Smooth muscle cell (in vitro differentiated cells): ENCODE data around the gene NAA38. TPM values are rescaled to one million over a fixed set of nuclear protein-coding genes. Genes with fewer than 3 reads are reported as not detected.

Experiments
- DNase-seq: peaks from one replicate; lab custom pipeline; 2025; ENCODE audit not compliant: unreplicated experiment; lab: John Stamatoyannopoulos, UW
- H2AFZ ChIP-seq: fragments of 200-600 bp; sonication (generic); 2 replicates; pipeline ENCODE4 v1.6.0; 2016; ENCODE audit warnings: antibody characterized with exemption, low read depth, mild to moderate bottlenecking
- H3F3A ChIP-seq: fragments of 200-600 bp; sonication (generic); 2 replicates; pipeline ENCODE4 v1.6.0; 2017; ENCODE audit warnings: antibody characterized with exemption, low read depth
- H3K27ac ChIP-seq: fragments of 200-600 bp; sonication (generic); 2 replicates; pipeline ENCODE4 v1.5.1; 2016; ENCODE audit warnings: low read depth, mild to moderate bottlenecking
- H3K27me3 ChIP-seq: fragments of 200-600 bp; sonication (generic); 2 replicates; pipeline ENCODE4 v1.6.1; 2016; ENCODE audit warnings: low read depth, mild to moderate bottlenecking
- H3K36me3 ChIP-seq: fragments of 200-600 bp; sonication (generic); 2 replicates; pipeline ENCODE4 v1.5.1; 2016; ENCODE audit warnings: low read depth
- H3K4me1 ChIP-seq: fragments of 200-600 bp; sonication (generic); 2 replicates; pipeline ENCODE4 v1.5.1; 2016; ENCODE audit warnings: low read depth
- H3K4me2 ChIP-seq: fragments of 200-600 bp; sonication (generic); 2 replicates; pipeline ENCODE4 v1.6.0; 2016; ENCODE audit warnings: mild to moderate bottlenecking
- H3K4me3 ChIP-seq: fragments of 200-600 bp; sonication (generic); 2 replicates; pipeline ENCODE4 v1.5.1; 2016; ENCODE audit warnings: mild to moderate bottlenecking
- H3K79me2 ChIP-seq: fragments of 200-600 bp; sonication (generic); 2 replicates; pipeline ENCODE4 v1.6.0; 2016; ENCODE audit warnings: low read depth, mild to moderate bottlenecking
- H3K9ac ChIP-seq: fragments of 200-600 bp; sonication (generic); 2 replicates; pipeline ENCODE4 v1.6.0; 2016; ENCODE audit warnings: low read depth
- H3K9me3 ChIP-seq: fragments of 200-600 bp; sonication (generic); replicated peaks from 2 replicates; pipeline ENCODE4 v1.5.1; 2016; ENCODE audit warnings: low read depth
- H4K20me1 ChIP-seq: fragments of 200-600 bp; sonication (generic); 2 replicates; pipeline ENCODE4 v1.6.0; 2016; ENCODE audit warnings: low read depth
- WGBS: methylation state at CpG from one replicate; pipeline ENCODE4 v1.1.7; 2016; ENCODE audit warnings: low lambda C conversion rate; 5-methylcytosine and 5-hydroxymethylcytosine counted together
- polyA plus RNA-seq: library from polyadenylated mRNA; unstranded; fragments of >200 nt; fragmentation: Nextera tagmentation; extraction: Ambion mirVana; gene quantifications from 2 replicates; pipeline ENCODE4 v1.2.1, GENCODE V29; 2016
- total RNA-seq: library from RNA; depleted of rRNA; stranded (reverse); fragments of >200 nt; gene quantifications from 2 replicates; pipeline ENCODE4 v1.2.3, GENCODE V29; 2014
- TF ChIP-seq, protein P1 (sequence below): fragments of 200-600 bp; sonication (generic); IDR thresholded peaks from 2 replicates; pipeline ENCODE4 v1.5.1; 2017; ENCODE audit warnings: borderline replicate concordance, mild to moderate bottlenecking, antibody characterized with exemption; ENCODE audit not compliant: insufficient read depth, poor library complexity, severe bottlenecking

NAA38 gene
- total and polyA plus RNA-seq, 2 experiments from 2014 or later: 76.4 to 99.4 TPM

GRCh38 chr17:7835814-7836595 lies 21.4 kb downstream of the NAA38 start:
- H4K20me1 ChIP-seq: peaks cover 22% of the 10 kb centered on the region
- TF ChIP-seq, protein P1, sequence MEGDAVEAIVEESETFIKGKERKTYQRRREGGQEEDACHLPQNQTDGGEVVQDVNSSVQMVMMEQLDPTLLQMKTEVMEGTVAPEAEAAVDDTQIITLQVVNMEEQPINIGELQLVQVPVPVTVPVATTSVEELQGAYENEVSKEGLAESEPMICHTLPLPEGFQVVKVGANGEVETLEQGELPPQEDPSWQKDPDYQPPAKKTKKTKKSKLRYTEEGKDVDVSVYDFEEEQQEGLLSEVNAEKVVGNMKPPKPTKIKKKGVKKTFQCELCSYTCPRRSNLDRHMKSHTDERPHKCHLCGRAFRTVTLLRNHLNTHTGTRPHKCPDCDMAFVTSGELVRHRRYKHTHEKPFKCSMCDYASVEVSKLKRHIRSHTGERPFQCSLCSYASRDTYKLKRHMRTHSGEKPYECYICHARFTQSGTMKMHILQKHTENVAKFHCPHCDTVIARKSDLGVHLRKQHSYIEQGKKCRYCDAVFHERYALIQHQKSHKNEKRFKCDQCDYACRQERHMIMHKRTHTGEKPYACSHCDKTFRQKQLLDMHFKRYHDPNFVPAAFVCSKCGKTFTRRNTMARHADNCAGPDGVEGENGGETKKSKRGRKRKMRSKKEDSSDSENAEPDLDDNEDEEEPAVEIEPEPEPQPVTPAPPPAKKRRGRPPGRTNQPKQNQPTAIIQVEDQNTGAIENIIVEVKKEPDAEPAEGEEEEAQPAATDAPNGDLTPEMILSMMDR: no peak
- no peaks in the 10 kb centered on the region for H3K36me3 ChIP-seq
- H3K9ac ChIP-seq: peak overlapping the region; percentile 89
- peak overlapping the region; percentile 100 for H3K27ac ChIP-seq
- peaks cover 22% of the 10 kb centered on the region for H3K79me2 ChIP-seq
- peaks cover 29% of the 10 kb centered on the region for H3K4me1 ChIP-seq
- H3F3A ChIP-seq: peaks cover 37% of the 10 kb centered on the region
- peak overlapping the region; percentile 6 for H2AFZ ChIP-seq
- peak overlapping the region; percentile 76 for H3K4me3 ChIP-seq
- H3K27me3 ChIP-seq: no peaks in the 10 kb centered on the region
- peak overlapping the region; percentile 90 for H3K4me2 ChIP-seq
- WGBS: under 1% methylated on average over 49 of the region's 61 CpGs
- no peak for DNase-seq
- H3K9me3 ChIP-seq: no peaks in the 10 kb centered on the region

- H3K27me3 ChIP-seq: no peaks in the 10 kb centered on the region
- DNase-seq: peak; percentile 88
- H4K20me1 ChIP-seq: peaks cover 14% of the 10 kb centered on the region
- H2AFZ ChIP-seq: no peak overlapping the region
- H3K36me3 ChIP-seq: no peaks in the 10 kb centered on the region
- H3K9me3 ChIP-seq: no peaks in the 10 kb centered on the region
- H3F3A ChIP-seq: peaks cover 29% of the 10 kb centered on the region
- H3K9ac ChIP-seq: peak overlapping the region; percentile 99
- H3K4me2 ChIP-seq: peak overlapping the region; percentile 90
- peak overlapping the region; percentile 100 for H3K27ac ChIP-seq
- peak overlapping the region; percentile 76 for H3K4me3 ChIP-seq
- H3K4me1 ChIP-seq: peaks cover 21% of the 10 kb centered on the region
- H3K79me2 ChIP-seq: peaks cover 16% of the 10 kb centered on the region
- WGBS: 1% methylated on average over 47 of the region's 69 CpGs
- TF ChIP-seq, protein P1: peak; percentile 70
Observed at GRCh38 chr17:7834957-7835813, 22.2 kb downstream of the NAA38 start.

DNA sequence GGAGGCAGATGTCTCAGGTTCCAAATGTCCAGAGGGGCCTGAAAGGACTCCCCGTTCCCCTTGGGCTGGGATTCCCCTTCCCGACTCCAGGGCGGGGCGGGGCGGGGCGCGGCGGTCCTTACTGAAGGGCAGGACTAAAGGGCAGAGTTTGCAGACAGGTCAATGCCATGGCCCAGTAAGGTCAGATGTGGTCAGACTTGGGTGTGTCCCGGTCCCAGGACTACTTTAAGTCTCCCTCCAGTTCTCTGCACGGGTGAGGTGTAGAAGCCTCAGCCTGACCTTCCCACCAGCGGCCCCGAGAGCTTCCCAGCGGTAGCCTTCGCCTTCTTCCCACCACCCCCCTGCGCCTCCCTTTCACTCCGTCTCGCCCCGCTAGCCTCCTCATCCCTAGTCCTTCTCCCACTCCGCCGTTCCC lies 22.8 kb downstream of the NAA38 start:
- H3K9ac ChIP-seq: peak overlapping the region; percentile 99
- H3K4me2 ChIP-seq: peak overlapping the region; percentile 90
- DNase-seq: no peak
- peak overlapping the region; percentile 76 for H3K4me3 ChIP-seq
- H3K4me1 ChIP-seq: peaks cover 15% of the 10 kb centered on the region
- TF ChIP-seq, protein P1: no peak
- no peaks in the 10 kb centered on the region for H3K36me3 ChIP-seq
- H3K27ac ChIP-seq: peak overlapping the region; percentile 100
- H3K9me3 ChIP-seq: no peaks in the 10 kb centered on the region
- 2% methylated on average over 10 of the region's 20 CpGs for WGBS
- H3K79me2 ChIP-seq: peaks cover 9% of the 10 kb centered on the region
- H3K27me3 ChIP-seq: no peaks in the 10 kb centered on the region
- peak overlapping the region; percentile 93 for H2AFZ ChIP-seq
- H3F3A ChIP-seq: peaks cover 22% of the 10 kb centered on the region
- H4K20me1 ChIP-seq: peaks cover 9% of the 10 kb centered on the region
